ENCODE data around the gene BOLA1. TPM values are rescaled to one million over a fixed set of nuclear protein-coding genes. Genes with fewer than 3 reads are reported as not detected.

The BOLA1 gene
- total and polyA plus RNA-seq, 2 of the 13 experiments (the other 11 are each of a cell fraction or from before 2014, with no cell fraction given): 3.2 to 4.2 TPM

DNA sequence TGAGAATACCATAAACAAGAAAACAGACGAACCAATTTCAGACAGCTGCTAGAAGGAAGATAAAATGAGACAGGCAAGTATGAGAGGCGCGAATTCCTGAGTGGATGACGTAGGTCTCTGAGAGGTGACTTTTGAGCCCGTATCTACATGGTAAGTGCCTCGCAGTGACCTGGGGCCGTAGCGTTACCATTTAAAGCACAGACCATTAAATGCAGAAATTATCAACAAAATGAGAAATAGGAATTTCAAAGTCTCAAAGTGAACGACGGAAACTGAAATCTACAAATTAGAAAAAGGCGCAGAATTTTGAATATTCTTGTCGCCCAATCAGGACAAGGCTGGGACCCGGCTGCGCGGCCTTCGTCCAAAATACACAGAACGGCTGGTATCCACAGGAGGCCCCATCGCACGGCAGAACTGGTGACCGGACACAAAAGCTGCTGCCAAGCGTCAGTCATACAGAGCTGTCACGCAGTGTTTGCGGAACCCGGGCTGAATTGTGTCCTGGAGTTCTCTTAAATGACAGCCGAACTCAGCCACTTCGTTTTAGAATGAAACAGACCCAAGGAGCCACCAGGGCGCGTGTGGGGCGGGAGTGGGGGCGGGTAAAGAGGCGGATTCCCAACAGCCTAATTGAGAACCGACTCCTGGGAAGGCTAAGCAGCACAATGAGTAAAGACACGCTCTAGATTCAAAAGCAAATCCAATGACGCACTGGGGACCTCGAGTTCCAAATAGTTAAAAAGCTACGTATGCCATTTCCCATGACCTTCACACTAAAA, 13.8 kb upstream of the BOLA1 start (continued):
- TF ChIP-seq ZNF253 (CRISPR knock-in tag; IDR thresholded peaks at IDR 0.05; ENCODE audit: borderline replicate concordance) (no peak), NPAS2 (CRISPR knock-in tag; IDR thresholded peaks at IDR 0.05; ENCODE audit: borderline replicate concordance) (no peak), THAP11 (CRISPR knock-in tag; IDR thresholded peaks at IDR 0.05) (0 out of 2 replicates have a peak, but pooled peaks have one; percentile 4), MXD4 (CRISPR knock-in tag; IDR thresholded peaks at IDR 0.05) (no peak; the same call in 1 of the 2 replicates), CBX5 (CRISPR knock-in tag; IDR thresholded peaks at IDR 0.05; ENCODE audit: borderline replicate concordance) (0 out of 2 replicates have a peak, but pooled peaks have one; percentile 11), ZNF670 (CRISPR knock-in tag; IDR thresholded peaks at IDR 0.05; ENCODE audit: borderline replicate concordance) (0 out of 2 replicates have a peak, but pooled peaks have one; percentile 32), FOXC1 (CRISPR knock-in tag; IDR thresholded peaks at IDR 0.05; ENCODE audit: borderline replicate concordance) (no peak), SUZ12 (IDR thresholded peaks at IDR 0.05; ENCODE audit: low read depth, low read length) (no peak), U2AF2 (IDR thresholded peaks at IDR 0.05; ENCODE audit: low read depth, low read length) (0 out of 2 replicates have a peak, but pooled peaks have one; percentile 24), NFIC (IDR thresholded peaks at IDR 0.05; ENCODE audit: low read length) (0 out of 2 replicates have a peak, but pooled peaks have one; percentile 16), MXD3 (CRISPR knock-in tag; IDR thresholded peaks at IDR 0.05) (no peak), STAT6 (CRISPR knock-in tag; IDR thresholded peaks at IDR 0.05; ENCODE audit: borderline replicate concordance) (no peak), SOX13 (IDR thresholded peaks at IDR 0.05) (0 out of 2 replicates have a peak, but pooled peaks have one; percentile 17), SOX13 (CRISPR knock-in tag; conservative IDR thresholded peaks at IDR 0.05 in 1 of 2, IDR thresholded peaks at IDR 0.05 in 1 of 2) (peak in 1 of 2 experiments; percentile 21; a peak in 1 of 4 replicates), KDM1A (CRISPR knock-in tag; IDR thresholded peaks at IDR 0.05) (no peak), THAP7 (CRISPR knock-in tag; IDR thresholded peaks at IDR 0.05) (no peak), SSRP1 (CRISPR knock-in tag; IDR thresholded peaks at IDR 0.05) (no peak; the same call in 1 of the 2 replicates), PHF5A (CRISPR knock-in tag; IDR thresholded peaks at IDR 0.05; ENCODE audit: low read depth, unreplicated experiment) (no peak)
- TF ChIP-seq, protein P1, sequence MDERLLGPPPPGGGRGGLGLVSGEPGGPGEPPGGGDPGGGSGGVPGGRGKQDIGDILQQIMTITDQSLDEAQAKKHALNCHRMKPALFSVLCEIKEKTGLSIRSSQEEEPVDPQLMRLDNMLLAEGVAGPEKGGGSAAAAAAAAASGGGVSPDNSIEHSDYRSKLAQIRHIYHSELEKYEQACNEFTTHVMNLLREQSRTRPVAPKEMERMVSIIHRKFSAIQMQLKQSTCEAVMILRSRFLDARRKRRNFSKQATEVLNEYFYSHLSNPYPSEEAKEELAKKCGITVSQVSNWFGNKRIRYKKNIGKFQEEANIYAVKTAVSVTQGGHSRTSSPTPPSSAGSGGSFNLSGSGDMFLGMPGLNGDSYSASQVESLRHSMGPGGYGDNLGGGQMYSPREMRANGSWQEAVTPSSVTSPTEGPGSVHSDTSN (CRISPR knock-in tag; IDR thresholded peaks at IDR 0.05): peak; percentile 27; the same call in 1 of the 2 replicates
- TF ChIP-seq, protein P2, sequence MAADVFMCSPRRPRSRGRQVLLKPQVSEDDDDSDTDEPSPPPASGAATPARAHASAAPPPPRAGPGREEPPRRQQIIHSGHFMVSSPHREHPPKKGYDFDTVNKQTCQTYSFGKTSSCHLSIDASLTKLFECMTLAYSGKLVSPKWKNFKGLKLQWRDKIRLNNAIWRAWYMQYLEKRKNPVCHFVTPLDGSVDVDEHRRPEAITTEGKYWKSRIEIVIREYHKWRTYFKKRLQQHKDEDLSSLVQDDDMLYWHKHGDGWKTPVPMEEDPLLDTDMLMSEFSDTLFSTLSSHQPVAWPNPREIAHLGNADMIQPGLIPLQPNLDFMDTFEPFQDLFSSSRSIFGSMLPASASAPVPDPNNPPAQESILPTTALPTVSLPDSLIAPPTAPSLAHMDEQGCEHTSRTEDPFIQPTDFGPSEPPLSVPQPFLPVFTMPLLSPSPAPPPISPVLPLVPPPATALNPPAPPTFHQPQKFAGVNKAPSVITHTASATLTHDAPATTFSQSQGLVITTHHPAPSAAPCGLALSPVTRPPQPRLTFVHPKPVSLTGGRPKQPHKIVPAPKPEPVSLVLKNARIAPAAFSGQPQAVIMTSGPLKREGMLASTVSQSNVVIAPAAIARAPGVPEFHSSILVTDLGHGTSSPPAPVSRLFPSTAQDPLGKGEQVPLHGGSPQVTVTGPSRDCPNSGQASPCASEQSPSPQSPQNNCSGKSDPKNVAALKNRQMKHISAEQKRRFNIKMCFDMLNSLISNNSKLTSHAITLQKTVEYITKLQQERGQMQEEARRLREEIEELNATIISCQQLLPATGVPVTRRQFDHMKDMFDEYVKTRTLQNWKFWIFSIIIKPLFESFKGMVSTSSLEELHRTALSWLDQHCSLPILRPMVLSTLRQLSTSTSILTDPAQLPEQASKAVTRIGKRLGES (CRISPR knock-in tag; IDR thresholded peaks at IDR 0.05; ENCODE audit: borderline replicate concordance): no peak
- TF ChIP-seq, protein P3, sequence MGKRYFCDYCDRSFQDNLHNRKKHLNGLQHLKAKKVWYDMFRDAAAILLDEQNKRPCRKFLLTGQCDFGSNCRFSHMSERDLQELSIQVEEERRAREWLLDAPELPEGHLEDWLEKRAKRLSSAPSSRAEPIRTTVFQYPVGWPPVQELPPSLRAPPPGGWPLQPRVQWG (CRISPR knock-in tag; IDR thresholded peaks at IDR 0.05; ENCODE audit: borderline replicate concordance, low read depth): no peak

Measured in HepG2 (cell line).